GM10847 (cell line): ENCODE results near the gene PLD5.

Experiments used
- POLR2A ChIP-seq: IDR thresholded peaks from 2 replicates; pipeline ENCODE4 v1.6.1; 2011; ENCODE audit not compliant: insufficient read length; ENCODE audit errors: extremely low read depth

Gene PLD5

DNA sequence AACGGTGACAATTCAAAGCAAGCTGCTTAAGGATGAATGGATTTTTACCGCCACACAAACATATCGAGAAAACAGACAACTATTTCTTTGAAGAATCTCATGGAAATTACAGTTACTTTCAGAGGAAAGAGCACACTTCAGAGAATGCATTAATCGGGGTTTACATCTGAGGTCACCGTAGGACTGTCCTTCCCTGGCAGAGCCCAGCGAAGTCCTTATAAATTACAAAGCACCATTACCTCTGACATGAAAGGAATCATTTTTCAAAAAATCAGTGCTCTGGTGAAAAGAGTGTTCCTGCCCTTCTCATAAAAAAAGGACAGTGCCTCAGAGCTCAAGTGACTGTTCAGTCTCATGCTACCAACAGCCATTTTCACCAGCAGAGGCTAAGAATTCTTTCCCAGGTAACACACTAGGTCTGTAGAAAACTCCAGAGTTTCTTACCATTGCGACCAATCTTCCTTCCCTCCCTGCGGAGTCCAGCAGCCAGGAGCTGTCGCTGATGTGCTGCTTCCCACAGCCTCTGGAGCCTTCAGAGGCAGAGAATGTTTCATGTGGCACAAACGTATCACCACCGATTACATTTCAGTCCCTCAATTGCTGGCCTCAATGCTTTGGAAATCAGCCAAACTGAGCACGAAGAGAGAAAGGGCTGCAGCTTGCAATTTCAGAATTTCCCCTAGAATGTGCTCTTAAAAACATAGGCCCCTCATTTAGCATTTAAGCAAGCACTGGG, 75.4 kb downstream of the PLD5 start:
- no peak for TF ChIP-seq POLR2A

DNA sequence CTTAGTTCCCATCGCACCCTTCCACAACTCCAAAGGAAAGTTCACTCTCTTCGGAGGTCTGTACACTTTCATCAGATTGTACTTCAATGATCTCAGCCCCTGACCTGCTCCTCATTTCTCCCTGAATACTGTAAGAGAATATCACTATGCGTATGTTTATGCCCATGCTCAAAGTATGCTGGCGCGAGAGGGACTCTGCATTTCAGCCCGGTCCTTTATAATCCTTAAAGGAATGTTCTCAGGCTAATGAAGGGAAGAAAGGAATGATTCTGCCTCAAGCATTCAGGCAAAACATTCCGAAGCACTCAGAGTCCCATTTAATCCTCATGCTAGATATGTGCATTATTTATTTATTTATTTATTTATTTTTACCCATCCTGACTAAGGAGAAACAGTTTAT, 76.8 kb downstream of the PLD5 start:
- no peak for TF ChIP-seq POLR2A

DNA sequence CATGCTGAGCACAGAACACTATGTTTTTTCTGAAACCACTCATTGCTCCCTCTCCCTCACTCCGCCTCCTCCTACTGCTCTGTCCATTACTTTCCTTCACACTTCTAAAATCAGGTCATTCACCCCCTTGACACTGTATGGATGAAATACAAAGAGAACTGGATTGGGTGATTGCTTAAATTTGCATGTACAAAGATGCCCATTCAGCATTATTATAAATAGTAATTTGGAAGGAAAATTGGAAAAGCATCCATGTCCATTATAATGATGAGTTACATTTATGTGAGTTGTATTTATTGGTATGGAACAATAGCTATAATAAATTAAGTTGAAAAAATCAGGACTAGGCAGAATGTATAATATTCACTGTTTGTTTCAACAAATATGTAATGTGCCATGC, 83.7 kb downstream of the PLD5 start:
- no peak for TF ChIP-seq POLR2A

DNA sequence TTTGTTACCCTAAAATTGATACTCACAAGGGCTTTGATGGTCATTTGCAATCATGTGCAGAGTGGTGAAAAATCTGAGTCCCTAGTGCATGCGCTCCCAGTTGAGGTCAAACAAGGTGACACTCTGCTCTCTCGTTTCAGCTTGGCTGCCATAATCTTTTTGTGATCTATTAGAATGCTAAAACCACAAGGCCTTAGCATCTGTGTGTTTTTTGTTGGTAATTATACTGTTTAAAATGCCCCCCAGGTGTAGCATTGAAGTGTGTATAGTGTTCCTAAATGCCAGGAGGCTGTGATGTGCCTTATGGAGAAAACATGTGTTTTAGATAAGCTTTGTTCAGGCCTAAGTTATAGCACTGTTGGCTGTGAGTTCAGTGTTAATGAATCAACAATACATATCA, 89.3 kb downstream of the PLD5 start:
- TF ChIP-seq POLR2A: no peak

DNA sequence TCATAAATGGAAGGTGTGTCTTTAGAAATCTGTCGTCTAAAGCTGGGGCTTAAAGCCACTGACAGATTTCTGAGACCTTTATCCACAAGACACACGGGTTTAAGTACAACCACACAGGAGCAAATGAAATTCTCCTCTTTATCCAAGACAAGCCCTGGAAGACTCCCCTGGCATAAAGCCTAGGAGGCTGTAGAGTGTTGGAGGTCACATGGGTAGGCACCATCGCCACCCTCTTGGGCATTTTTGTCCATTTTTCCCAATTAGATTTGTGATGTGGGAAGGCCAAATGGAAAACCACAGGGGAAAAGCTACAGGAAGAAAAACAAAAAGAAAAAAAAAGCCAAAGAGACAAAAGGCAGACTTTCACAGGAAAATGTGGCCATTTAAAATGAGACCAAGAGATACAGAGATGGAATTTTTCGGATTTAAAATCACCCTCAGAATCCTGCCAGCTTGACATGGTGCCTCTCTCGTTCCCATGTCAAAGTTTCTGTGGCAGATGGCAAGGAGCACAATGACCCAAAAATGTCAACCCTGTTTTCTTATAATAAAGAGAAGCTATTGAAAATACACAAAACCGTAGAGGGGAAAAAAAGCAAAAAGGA, 91.9 kb downstream of the PLD5 start:
- TF ChIP-seq POLR2A: no peak

DNA sequence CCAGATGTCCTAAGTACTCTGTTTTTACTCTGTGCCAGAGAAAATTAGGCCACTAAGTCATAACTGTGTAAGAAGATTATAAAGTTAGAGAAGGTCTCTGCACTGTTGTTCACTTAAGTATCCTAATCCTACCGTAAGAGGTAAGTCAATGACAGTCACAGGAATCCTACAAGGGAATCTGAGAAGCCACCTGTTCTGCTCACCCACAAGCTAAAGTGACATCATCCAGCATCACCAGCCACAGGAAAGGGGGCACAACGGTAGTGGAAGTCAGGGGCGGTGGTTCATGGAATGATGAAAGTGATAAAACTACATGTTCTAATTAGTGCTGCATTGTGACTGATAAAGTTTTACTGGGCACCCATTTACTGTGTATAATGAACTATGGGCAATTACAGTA, 92.7 kb downstream of the PLD5 start:
- no peak for TF ChIP-seq POLR2A

DNA sequence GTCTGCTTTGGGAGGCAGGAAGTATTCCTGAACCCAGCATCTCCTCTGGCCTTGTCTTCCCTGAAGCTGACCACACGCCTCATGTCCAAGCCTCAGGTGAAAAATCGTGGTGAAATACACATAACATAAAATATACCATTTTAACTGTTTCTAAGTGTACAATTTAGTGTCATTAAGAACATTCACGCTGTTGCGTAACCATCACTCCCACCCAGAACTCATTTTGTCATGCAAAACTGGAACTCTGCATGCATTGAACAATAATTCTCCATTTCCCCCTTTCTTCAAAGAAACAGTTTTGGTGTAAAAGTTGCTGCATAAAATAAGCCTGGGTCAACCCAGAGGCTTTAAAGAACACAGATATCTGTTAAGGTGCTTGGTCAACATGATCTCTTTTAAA, 93.5 kb downstream of the PLD5 start:
- no peak for TF ChIP-seq POLR2A

DNA sequence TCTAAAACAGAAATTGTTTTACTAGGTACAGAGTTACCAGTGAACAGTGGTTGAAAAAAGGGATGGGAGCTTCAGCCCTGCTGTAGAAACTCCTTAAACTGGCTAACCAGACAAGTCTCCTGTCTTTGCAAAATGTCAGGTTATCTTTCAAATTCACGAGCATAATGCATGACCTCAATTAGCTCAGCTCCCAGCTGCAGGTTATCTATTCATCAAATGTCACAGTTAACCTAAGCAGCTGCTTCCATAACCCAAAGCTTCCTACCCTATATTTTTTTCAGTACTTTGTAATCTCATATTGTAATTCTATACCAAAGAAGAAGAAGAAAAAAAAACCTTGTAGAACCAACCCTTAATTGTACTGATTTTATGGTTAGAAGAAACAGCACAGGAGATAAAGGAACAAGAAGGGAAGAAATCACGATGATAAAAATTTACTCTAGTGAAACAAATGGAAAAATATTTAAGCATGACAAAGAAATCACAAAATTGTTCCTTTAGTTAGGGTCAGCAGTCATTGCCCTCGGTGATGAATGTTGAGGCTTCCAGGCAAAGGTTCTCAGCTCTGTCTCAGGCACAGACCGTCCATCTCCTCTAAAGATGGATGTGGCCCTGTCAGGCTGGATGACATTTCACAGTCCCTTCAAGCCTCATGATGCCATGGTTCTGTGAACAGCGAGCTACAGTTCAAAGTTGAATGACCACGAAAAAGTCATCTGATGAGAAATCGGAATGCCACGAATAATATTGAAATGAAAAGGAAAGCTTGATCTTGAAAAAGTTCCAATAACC, 95.9 kb downstream of the PLD5 start:
- TF ChIP-seq POLR2A: no peak

DNA sequence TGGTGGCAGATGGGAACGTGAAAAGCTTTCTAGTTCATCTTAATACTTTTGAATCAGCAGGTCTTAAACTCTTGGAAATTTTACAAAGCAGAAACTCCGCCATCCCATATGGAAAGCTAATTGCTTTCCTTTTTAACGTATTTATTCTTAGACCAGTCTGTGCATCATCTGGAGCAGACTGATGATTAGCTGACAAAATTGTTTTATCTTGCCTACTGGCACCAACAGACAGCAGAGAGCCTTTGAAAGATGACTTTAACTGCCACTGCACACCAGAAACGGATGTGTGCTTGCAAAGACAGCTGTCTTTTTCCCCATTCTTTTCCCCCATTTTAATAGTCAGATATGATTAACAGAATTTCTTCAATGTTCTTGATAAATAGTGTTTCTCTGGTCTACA, 97.0 kb downstream of the PLD5 start:
- no peak for TF ChIP-seq POLR2A

DNA sequence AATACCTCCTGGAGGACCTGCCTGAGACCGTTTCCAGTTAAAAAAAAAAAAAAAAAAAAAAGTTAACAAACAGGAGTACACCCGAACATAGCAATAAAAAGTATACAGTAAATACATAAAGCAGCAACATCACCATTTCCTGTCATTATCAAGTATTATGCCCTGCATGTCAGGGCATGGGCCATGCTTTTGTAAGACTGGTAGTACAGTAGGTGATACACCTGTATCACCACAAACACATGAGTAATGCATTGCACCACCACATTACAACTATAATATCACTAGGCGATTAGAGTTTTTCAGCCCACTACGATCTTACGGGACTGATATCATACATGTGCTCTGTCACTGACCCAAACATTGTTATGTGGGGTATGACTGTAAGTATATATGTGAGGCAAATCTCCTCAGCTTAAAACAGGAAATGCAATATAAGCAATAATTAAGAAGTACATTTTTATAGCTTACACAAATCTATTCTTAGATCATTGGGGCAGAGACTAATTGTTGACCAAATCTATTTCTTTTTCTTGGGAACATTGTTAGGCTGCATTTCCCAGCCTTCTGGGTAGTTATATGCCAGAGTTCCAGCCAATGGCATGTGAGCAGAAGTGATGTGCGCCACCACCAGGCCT, 98.1 kb downstream of the PLD5 start:
- TF ChIP-seq POLR2A: no peak

DNA sequence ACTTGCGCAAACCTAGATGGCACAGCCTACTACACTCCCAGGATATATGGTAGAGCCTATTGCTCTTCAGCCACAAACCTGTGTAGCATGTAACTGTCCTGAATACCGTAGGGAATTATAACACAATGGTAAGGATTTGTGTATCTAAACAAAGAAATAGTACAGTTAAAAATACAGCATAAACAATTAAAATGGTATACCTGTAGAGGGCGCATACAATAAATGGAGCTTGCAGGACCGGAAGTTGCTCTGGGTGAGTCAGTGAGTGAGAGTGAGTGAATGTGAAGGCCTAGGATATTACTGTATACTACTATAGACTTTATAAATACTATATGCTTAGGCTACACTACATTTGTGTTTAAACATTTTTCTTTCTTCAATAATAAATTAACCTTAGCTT, 99.3 kb downstream of the PLD5 start:
- TF ChIP-seq POLR2A: no peak

DNA sequence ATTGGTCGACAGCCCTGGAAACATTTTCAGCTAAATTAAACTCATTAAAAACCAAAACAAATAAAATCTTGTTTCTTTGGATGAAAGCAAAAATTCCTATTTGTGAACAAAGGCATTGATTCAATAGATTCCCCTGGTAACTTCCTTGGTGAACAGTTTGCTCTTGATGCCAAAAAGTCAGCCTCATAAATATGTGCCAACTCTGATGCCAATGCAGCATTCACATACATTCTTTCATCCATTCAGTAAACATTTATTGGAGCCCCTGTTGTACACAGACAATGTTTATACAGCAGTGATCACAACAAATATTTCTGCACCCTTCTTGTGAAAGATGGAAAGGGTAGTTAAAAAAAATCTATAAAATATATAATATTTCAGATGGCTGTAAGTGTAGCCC, 107.8 kb downstream of the PLD5 start:
- TF ChIP-seq POLR2A: no peak

DNA sequence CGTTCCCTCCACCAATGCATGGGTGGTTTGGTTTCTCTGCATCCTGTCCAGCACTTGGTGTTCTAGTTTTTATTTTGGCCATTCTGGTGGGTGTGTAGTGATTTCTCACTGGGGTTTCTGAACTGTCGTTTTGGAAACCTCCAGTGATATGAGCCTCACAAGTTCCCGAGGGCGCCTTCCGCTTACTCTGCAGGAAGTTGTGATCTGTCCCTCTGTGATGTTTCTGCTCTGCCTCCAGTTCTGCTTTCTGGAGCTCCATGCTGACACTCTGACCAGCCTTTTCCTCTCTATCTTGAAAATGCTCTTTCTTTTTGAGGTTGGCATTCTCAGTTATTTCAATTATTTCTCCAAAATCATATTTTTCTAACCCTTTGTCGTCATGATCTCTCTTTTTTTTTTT, 111.6 kb downstream of the PLD5 start:
- no peak for TF ChIP-seq POLR2A

DNA sequence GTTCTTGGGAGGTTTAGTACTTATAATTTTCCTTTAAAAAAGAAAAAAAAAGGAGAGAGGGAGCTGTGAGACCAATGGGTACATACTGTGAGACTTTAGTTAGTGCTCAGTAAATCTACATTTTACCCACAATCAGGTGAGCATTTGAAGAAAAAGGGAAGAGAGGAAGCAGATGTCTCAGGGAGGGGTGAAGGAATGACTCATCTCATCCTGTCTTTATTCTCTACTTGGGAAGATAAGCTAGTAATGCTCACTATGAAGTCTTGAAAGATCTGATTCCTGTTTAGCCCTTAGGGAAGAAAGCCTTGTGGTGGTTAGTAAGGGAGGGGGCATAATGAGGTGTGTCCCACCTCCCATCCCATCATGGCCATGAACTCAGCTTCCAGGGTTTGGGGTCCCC, 112.6 kb downstream of the PLD5 start:
- TF ChIP-seq POLR2A: no peak

DNA sequence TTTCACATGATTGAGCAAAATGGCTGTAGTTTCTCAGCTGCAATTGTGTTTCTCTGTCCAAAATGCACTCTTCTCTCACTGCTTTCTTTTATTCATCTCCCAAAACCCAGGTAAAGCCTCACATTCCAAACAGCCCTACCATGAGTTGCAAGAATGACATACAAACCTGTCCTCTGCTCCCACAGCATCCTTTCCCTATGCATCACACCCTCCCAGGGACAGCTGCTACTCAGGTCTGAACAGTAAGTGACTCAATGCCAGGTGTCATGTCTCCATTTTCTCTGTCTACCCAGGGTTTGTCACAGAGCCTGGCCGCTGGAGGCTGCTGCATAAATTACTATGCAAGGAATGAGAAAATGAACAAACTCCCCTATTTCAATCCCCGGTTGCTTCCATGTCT, 118.5 kb downstream of the PLD5 start:
- no peak for TF ChIP-seq POLR2A

DNA sequence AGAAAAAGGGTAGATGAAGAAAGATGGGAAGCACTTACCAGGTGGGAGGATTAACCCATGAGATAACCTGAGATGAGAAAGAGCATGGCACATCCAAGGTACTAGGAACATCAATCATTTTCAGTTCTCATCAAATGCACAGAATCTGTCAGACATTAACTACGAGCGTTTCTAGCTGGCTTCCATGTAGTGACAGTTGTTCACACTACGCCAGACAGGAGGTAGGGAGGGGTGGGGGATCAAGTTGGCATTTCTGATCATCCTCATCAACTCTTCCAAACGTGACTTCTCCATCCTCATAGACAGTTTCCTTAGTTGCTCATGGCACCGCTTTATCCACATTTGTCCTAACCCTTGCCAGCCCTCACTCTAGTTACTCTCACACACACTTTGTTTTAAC, 120.2 kb downstream of the PLD5 start:
- TF ChIP-seq POLR2A: no peak
